IPS DF 6.9 (cell line): ENCODE data around the gene BID.
"Not testable (repeated sequence)": the region's sequence is repeated elsewhere in the genome, so short reads cannot be mapped to it uniquely, and the experiment has no call there.

Experiments used
- DNase-seq: peaks from one replicate; pipeline ENCODE4 v3.0.0-alpha.2; 2013; ENCODE audit warnings: low read depth, low spot score
- H3K27ac ChIP-seq: one replicate; pipeline ENCODE4 v1.5.1; 2013; ENCODE audit warnings: low read length, control low read depth
- H3K27me3 ChIP-seq: 2 replicates; pipeline ENCODE4 v1.6.1; 2013; ENCODE audit warnings: mild to moderate bottlenecking, low read length; ENCODE audit not compliant: control insufficient read depth, insufficient read depth
- H3K36me3 ChIP-seq: 2 replicates; pipeline ENCODE4 v1.6.1; 2013; ENCODE audit warnings: low read length; ENCODE audit not compliant: control insufficient read depth, insufficient read depth
- H3K4me1 ChIP-seq: 2 replicates; pipeline ENCODE4 v1.6.1; 2013; ENCODE audit warnings: low read length; ENCODE audit not compliant: control insufficient read depth, insufficient read depth
- H3K4me3 ChIP-seq: 2 replicates; pipeline ENCODE4 v1.5.1; 2013; ENCODE audit warnings: mild to moderate bottlenecking, low read length
- H3K9me3 ChIP-seq: 2 replicates; pipeline ENCODE4 v1.6.1; 2013; ENCODE audit warnings: low read length, inconsistent platforms; ENCODE audit not compliant: control insufficient read depth, insufficient read depth
- WGBS: extraction: QIAGEN DNeasy Blood & Tissue Kit; methylation state at CpG from one replicate; pipeline ENCODE4 v1.1.7; 2013; ENCODE audit warnings: mixed read lengths, missing lambda C conversion rate; ENCODE audit not compliant: insufficient read length, insufficient coverage; 5-methylcytosine and 5-hydroxymethylcytosine counted together

The BID gene

GRCh38 chr22:17700778-17701177 is 73.5 kb downstream of the BID start:
- WGBS = no CpG with 5 or more reads among the region's 3 CpGs
- H3K9me3 ChIP-seq = no peaks in the 10 kb centered on the region
- H3K27ac ChIP-seq = no peak overlapping the region
- no peak overlapping the region for H3K4me3 ChIP-seq
- H3K4me1 ChIP-seq = peaks cover 4% of the 10 kb centered on the region
- DNase-seq = no peak
- H3K36me3 ChIP-seq = no peaks in the 10 kb centered on the region
- H3K27me3 ChIP-seq = no peaks in the 10 kb centered on the region

- Histone ChIP-seq H3K36me3 (no peaks in the 10 kb centered on the region), H3K4me3 (no peak overlapping the region), H3K4me1 (peaks cover 4% of the 10 kb centered on the region), H3K27ac (no peak overlapping the region), H3K9me3 (no peaks in the 10 kb centered on the region), H3K27me3 (no peaks in the 10 kb centered on the region)
- DNase-seq = no peak
- no CpG with 5 or more reads among the region's 7 CpGs for WGBS
Measured at GRCh38 chr22:17699696-17700340, 74.5 kb downstream of the BID start.

- no peaks in the 10 kb centered on the region for H3K36me3 ChIP-seq
- no peak overlapping the region for H3K4me3 ChIP-seq
- H3K27me3 ChIP-seq = no peaks in the 10 kb centered on the region
- no peaks in the 10 kb centered on the region for H3K9me3 ChIP-seq
- no peak for DNase-seq
- peaks cover 4% of the 10 kb centered on the region for H3K4me1 ChIP-seq
- no peak overlapping the region for H3K27ac ChIP-seq
Measured at GRCh38 chr22:17698948-17699347, 75.3 kb downstream of the BID start.

- no CpG with 5 or more reads among the region's 3 CpGs for WGBS
- H3K4me3 ChIP-seq, H3K9me3 ChIP-seq, H3K4me1 ChIP-seq, H3K27me3 ChIP-seq, H3K36me3 ChIP-seq, DNase-seq, H3K27ac ChIP-seq: not testable (repeated sequence)
Measured at GRCh38 chr22:17698276-17698675, 76.0 kb downstream of the BID start.

- DNase-seq, H3K4me3 ChIP-seq, H3K4me1 ChIP-seq, H3K36me3 ChIP-seq, H3K27ac ChIP-seq, H3K9me3 ChIP-seq, H3K27me3 ChIP-seq: not testable (repeated sequence)
- no CpG with 5 or more reads among the region's 10 CpGs for WGBS
Measured at GRCh38 chr22:17697196-17697595, 77.1 kb downstream of the BID start.

GRCh38 chr22:17695986-17696385 is 78.3 kb downstream of the BID start:
- no CpG with 5 or more reads among the region's 5 CpGs for WGBS
- DNase-seq = no peak
- H3K36me3 ChIP-seq = no peaks in the 10 kb centered on the region
- H3K27ac ChIP-seq = no peak overlapping the region
- no peak overlapping the region for H3K4me3 ChIP-seq
- H3K27me3 ChIP-seq = no peaks in the 10 kb centered on the region
- no peaks in the 10 kb centered on the region for H3K9me3 ChIP-seq
- peaks cover 4% of the 10 kb centered on the region for H3K4me1 ChIP-seq

- Histone ChIP-seq H3K4me3 (no peak overlapping the region), H3K27me3 (no peaks in the 10 kb centered on the region), H3K27ac (no peak overlapping the region), H3K9me3 (no peaks in the 10 kb centered on the region), H3K36me3 (no peaks in the 10 kb centered on the region), H3K4me1 (peaks cover under 1% of the 10 kb centered on the region)
- WGBS = no CpG with 5 or more reads among the region's 6 CpGs
- no peak for DNase-seq
Measured at GRCh38 chr22:17694752-17695151, 79.5 kb downstream of the BID start.

GRCh38 chr22:17694193-17694592 is 80.1 kb downstream of the BID start:
- WGBS = no CpG with 5 or more reads among the region's 2 CpGs
- Histone ChIP-seq H3K4me1 (no peaks in the 10 kb centered on the region), H3K4me3 (no peak overlapping the region), H3K27ac (no peak overlapping the region), H3K36me3 (no peaks in the 10 kb centered on the region; the same call in 1 of the 2 replicates), H3K27me3 (no peaks in the 10 kb centered on the region), H3K9me3 (no peaks in the 10 kb centered on the region)
- no peak for DNase-seq

- Histone ChIP-seq H3K4me3 (no peak overlapping the region), H3K27ac (no peak overlapping the region), H3K4me1 (no peaks in the 10 kb centered on the region), H3K9me3 (no peaks in the 10 kb centered on the region), H3K27me3 (no peaks in the 10 kb centered on the region), H3K36me3 (no peaks in the 10 kb centered on the region; the same call in 1 of the 2 replicates)
- no peak for DNase-seq
- no CpG with 5 or more reads among the region's 4 CpGs for WGBS
Measured at GRCh38 chr22:17692841-17693240, 81.4 kb downstream of the BID start.

GRCh38 chr22:17684245-17684644 is 90.0 kb downstream of the BID start:
- Histone ChIP-seq H3K36me3 (no peaks in the 10 kb centered on the region; the same call in 1 of the 2 replicates), H3K9me3 (no peaks in the 10 kb centered on the region), H3K4me3 (no peak overlapping the region), H3K4me1 (no peaks in the 10 kb centered on the region; the same call in 1 of the 2 replicates), H3K27me3 (no peaks in the 10 kb centered on the region), H3K27ac (no peak overlapping the region)
- no CpG with 5 or more reads among the region's 3 CpGs for WGBS
- no peak for DNase-seq
